GM23248 (cell line): ENCODE data around the gene ARHGEF12. TPM values are rescaled to one million over a fixed set of nuclear protein-coding genes. Genes with fewer than 3 reads are reported as not detected.

Experiments
- DNase-seq: peaks from one replicate; pipeline ENCODE4 v3.0.0-alpha.2; 2015
- H2AFZ ChIP-seq: fragments of 200-600 bp; sonication (generic); 2 replicates; pipeline ENCODE4 v1.6.1; 2016; ENCODE audit warnings: antibody characterized with exemption
- H3F3A ChIP-seq: fragments of 200-600 bp; sonication (generic); 2 replicates; pipeline ENCODE4 v1.6.1; 2016; ENCODE audit warnings: mild to moderate bottlenecking, antibody characterized with exemption, mixed run types; ENCODE audit not compliant: insufficient read depth
- H3K27ac ChIP-seq: fragments of 200-600 bp; sonication (generic); 2 replicates; pipeline ENCODE4 v1.5.1; 2016; ENCODE audit warnings: mild to moderate bottlenecking
- H3K27me3 ChIP-seq: fragments of 200-600 bp; sonication (generic); replicated peaks from 2 replicates; pipeline ENCODE4 v1.6.1; 2016; ENCODE audit warnings: mild to moderate bottlenecking; ENCODE audit not compliant: insufficient read depth
- H3K36me3 ChIP-seq: fragments of 200-600 bp; sonication (generic); 2 replicates; pipeline ENCODE4 v1.6.1; 2016; ENCODE audit warnings: low read depth, mild to moderate bottlenecking
- H3K4me1 ChIP-seq: fragments of 200-600 bp; sonication (generic); 2 replicates; pipeline ENCODE4 v1.6.1; 2016; ENCODE audit warnings: mild to moderate bottlenecking; ENCODE audit not compliant: insufficient read depth
- H3K4me2 ChIP-seq: fragments of 200-600 bp; sonication (generic); one replicate; pipeline ENCODE4 v1.6.1; 2016; ENCODE audit warnings: mild to moderate bottlenecking; ENCODE audit not compliant: unreplicated experiment
- H3K4me3 ChIP-seq: fragments of 200-600 bp; sonication (generic); 2 replicates; pipeline ENCODE4 v1.5.1; 2016; ENCODE audit warnings: mild to moderate bottlenecking
- H3K79me2 ChIP-seq: fragments of 200-600 bp; sonication (generic); 2 replicates; pipeline ENCODE4 v1.6.1; 2016; ENCODE audit warnings: mild to moderate bottlenecking; ENCODE audit not compliant: insufficient read depth
- H3K9ac ChIP-seq: fragments of 200-600 bp; sonication (generic); 2 replicates; pipeline ENCODE4 v1.6.1; 2016; ENCODE audit warnings: mild to moderate bottlenecking
- H3K9me2 ChIP-seq: fragments of 200-600 bp; sonication (generic); 2 replicates; pipeline ENCODE4 v1.6.1; 2016; ENCODE audit warnings: mixed run types, mild to moderate bottlenecking, moderate library complexity; ENCODE audit not compliant: insufficient read depth
- H3K9me3 ChIP-seq: fragments of 200-600 bp; sonication (generic); one replicate; pipeline ENCODE4 v1.6.1; 2017; ENCODE audit warnings: low read depth
- H4K20me1 ChIP-seq: fragments of 200-600 bp; sonication (generic); 2 replicates; pipeline ENCODE4 v1.6.0; 2016; ENCODE audit not compliant: insufficient read depth
- EZH2 ChIP-seq: fragments of 200-600 bp; sonication (generic); IDR thresholded peaks from 2 replicates; pipeline ENCODE4 v1.6.1; 2018; ENCODE audit warnings: antibody characterized with exemption, mild to moderate bottlenecking; ENCODE audit not compliant: insufficient read depth, poor library complexity, severe bottlenecking
- EZH2phosphoT487 ChIP-seq: fragments of 200-600 bp; sonication (generic); IDR thresholded peaks from 2 replicates; pipeline ENCODE4 v1.6.1; 2018; ENCODE audit warnings: antibody characterized with exemption, moderate library complexity, mild to moderate bottlenecking, low read depth; ENCODE audit not compliant: insufficient read depth
- WGBS, 2 experiments: methylation state at CpG; one replicate each; pipeline ENCODE4 v1.1.6; 2015 to 2017; ENCODE audit warnings: low lambda C conversion rate in 2 of 2, low coverage in 1 of 2; ENCODE audit errors: missing lambda C conversion rate in 2 of 2; 5-methylcytosine and 5-hydroxymethylcytosine counted together
- in situ Hi-C: fragments of 300-500 bp; cut with MboI; formaldehyde crosslinking; loops from 2 replicates; pipeline ENCODE4 v1.15.0; 2020
- polyA plus RNA-seq: library from polyadenylated mRNA; unstranded; fragments of >200 nt; fragmentation: Nextera tagmentation; extraction: Ambion mirVana; gene quantifications from 2 replicates; pipeline ENCODE4 v1.2.1, GENCODE V29; 2016
- total RNA-seq: library from RNA; depleted of rRNA; stranded (reverse); fragments of >200 nt; shearing (Covaris generic); gene quantifications from 2 replicates; pipeline ENCODE4 v1.2.3, GENCODE V29; 2014

ARHGEF12 gene
- total and polyA plus RNA-seq, 2 experiments from 2014 or later = 20.4 to 52.7 TPM

- Histone ChIP-seq H3K4me1 (peaks cover 35% of the 10 kb centered on the region), H3K9ac (no peak overlapping the region), H3K27ac (peak overlapping the region; percentile 91; the same call in 1 of the 2 replicates), H3K27me3 (no peaks in the 10 kb centered on the region), H4K20me1 (no peaks in the 10 kb centered on the region), H3K79me2 (peaks cover 48% of the 10 kb centered on the region), H3K36me3 (0 out of 2 replicates have a peak, but pooled peaks cover 19% of the 10 kb centered on the region), H3F3A (peaks cover 43% of the 10 kb centered on the region), H3K9me2 (no peaks in the 10 kb centered on the region), H3K9me3 (no peaks in the 10 kb centered on the region), H3K4me3 (no peak overlapping the region), H2AFZ (no peak overlapping the region), H3K4me2 (no peak overlapping the region)
- peak; percentile 21 for DNase-seq
- in situ Hi-C loops = no loop called here
- TF ChIP-seq EZH2 (no peak), EZH2phosphoT487 (no peak)
These were observed 93.9 kb downstream of the ARHGEF12 start for GRCh38 chr11:120430146-120430545.

- in situ Hi-C loops = no loop called here
- DNase-seq = peak; percentile 76
These were observed 95.4 kb downstream of the ARHGEF12 start for GRCh38 chr11:120431633-120432032.

GRCh38 chr11:120432056-120433018 lies 96.1 kb downstream of the ARHGEF12 start:
- Histone ChIP-seq H3K27ac (peak overlapping the region; percentile 91), H3K9me3 (no peaks in the 10 kb centered on the region), H3K4me1 (peaks cover 35% of the 10 kb centered on the region), H3K4me2 (peak overlapping the region; percentile 77), H3K79me2 (peaks cover 42% of the 10 kb centered on the region), H3F3A (peaks cover 43% of the 10 kb centered on the region), H3K36me3 (0 out of 2 replicates have a peak, but pooled peaks cover 5% of the 10 kb centered on the region), H3K4me3 (peak overlapping the region; percentile 59), H2AFZ (peak overlapping the region; percentile 52), H3K9ac (peak overlapping the region; percentile 77), H4K20me1 (no peaks in the 10 kb centered on the region), H3K9me2 (no peaks in the 10 kb centered on the region), H3K27me3 (no peaks in the 10 kb centered on the region)
- DNase-seq = peak; percentile 97
- peak; percentile 92 for TF ChIP-seq EZH2phosphoT487
- TF ChIP-seq EZH2 = no peak
- WGBS, 2 experiments = 25% methylated on average over 4 of the region's 4 CpGs
- in situ Hi-C loops = no loop called here

More at GRCh38 chr11:120431633-120432032, 95.4 kb downstream of the ARHGEF12 start:
- H2AFZ ChIP-seq = peak overlapping the region; percentile 52
- H3K79me2 ChIP-seq = peaks cover 46% of the 10 kb centered on the region
- H3K4me3 ChIP-seq = peak overlapping the region; percentile 59
- H3K27me3 ChIP-seq = no peaks in the 10 kb centered on the region
- 0 out of 2 replicates have a peak, but pooled peaks cover 5% of the 10 kb centered on the region for H3K36me3 ChIP-seq
- H4K20me1 ChIP-seq = no peaks in the 10 kb centered on the region
- 65 to 68% methylated on average over 3 of the region's 3 CpGs for WGBS, 2 experiments
- H3K9me2 ChIP-seq = no peaks in the 10 kb centered on the region
- H3K27ac ChIP-seq = peak overlapping the region; percentile 91
- H3K9me3 ChIP-seq = no peaks in the 10 kb centered on the region
- H3K4me2 ChIP-seq = peak overlapping the region; percentile 77
- H3F3A ChIP-seq = peaks cover 43% of the 10 kb centered on the region
- H3K4me1 ChIP-seq = peaks cover 35% of the 10 kb centered on the region
- TF ChIP-seq EZH2phosphoT487 (no peak), EZH2 (no peak)
- peak overlapping the region; percentile 77 for H3K9ac ChIP-seq

- Histone ChIP-seq H2AFZ (no peak overlapping the region), H3K27ac (no peak overlapping the region), H4K20me1 (no peaks in the 10 kb centered on the region), H3K4me2 (no peak overlapping the region), H3K9ac (no peak overlapping the region), H3K79me2 (peaks cover 10% of the 10 kb centered on the region; the same call in 1 of the 2 replicates), H3K36me3 (peaks cover 76% of the 10 kb centered on the region), H3K9me2 (no peaks in the 10 kb centered on the region), H3K4me3 (no peak overlapping the region), H3K4me1 (no peaks in the 10 kb centered on the region), H3K27me3 (no peaks in the 10 kb centered on the region), H3F3A (peaks cover 4% of the 10 kb centered on the region; the same call in 1 of the 2 replicates), H3K9me3 (no peaks in the 10 kb centered on the region)
- TF ChIP-seq EZH2phosphoT487 (no peak), EZH2 (no peak)
- in situ Hi-C loops = no loop called here
- DNase-seq = no peak
- 85 to 87% methylated on average over 5 of the region's 5 CpGs for WGBS, 2 experiments
These were observed 105.4 kb downstream of the ARHGEF12 start for GRCh38 chr11:120441592-120441991.
